BE2C (cell line): ENCODE results near the gene USP32.
A peak's percentile ranks its signal among the peaks of the same experiment; 100 is the strongest.

ENCODE experiments used
- DNase-seq: peaks from one replicate; pipeline ENCODE4 v3.0.0-alpha.2; 2020
- H3K27me3 ChIP-seq: fragments of 250-450 bp; sonication (Bioruptor Pico); 2 replicates; pipeline ENCODE4 v1.5.1; 2020; ENCODE audit warnings: mild to moderate bottlenecking
- H3K36me3 ChIP-seq: fragments of 250-450 bp; sonication (Bioruptor Pico); 2 replicates; pipeline ENCODE4 v1.5.1; 2020; ENCODE audit warnings: mild to moderate bottlenecking
- H3K4me1 ChIP-seq: fragments of 250-450 bp; sonication (Bioruptor Pico); 2 replicates; pipeline ENCODE4 v1.5.1; 2020
- H3K4me3 ChIP-seq: 2 replicates; pipeline ENCODE4 v1.5.1; 2011; ENCODE audit warnings: low read depth, low read length
- H3K9me3 ChIP-seq: fragments of 250-450 bp; sonication (Bioruptor Pico); 2 replicates; pipeline ENCODE4 v1.5.1; 2020
- TF ChIP-seq, protein P1 (sequence below): IDR thresholded peaks from 2 replicates; pipeline ENCODE4 v1.5.1; 2012; ENCODE audit warnings: mild to moderate bottlenecking, low read depth, low read length

The USP32 gene

DNA sequence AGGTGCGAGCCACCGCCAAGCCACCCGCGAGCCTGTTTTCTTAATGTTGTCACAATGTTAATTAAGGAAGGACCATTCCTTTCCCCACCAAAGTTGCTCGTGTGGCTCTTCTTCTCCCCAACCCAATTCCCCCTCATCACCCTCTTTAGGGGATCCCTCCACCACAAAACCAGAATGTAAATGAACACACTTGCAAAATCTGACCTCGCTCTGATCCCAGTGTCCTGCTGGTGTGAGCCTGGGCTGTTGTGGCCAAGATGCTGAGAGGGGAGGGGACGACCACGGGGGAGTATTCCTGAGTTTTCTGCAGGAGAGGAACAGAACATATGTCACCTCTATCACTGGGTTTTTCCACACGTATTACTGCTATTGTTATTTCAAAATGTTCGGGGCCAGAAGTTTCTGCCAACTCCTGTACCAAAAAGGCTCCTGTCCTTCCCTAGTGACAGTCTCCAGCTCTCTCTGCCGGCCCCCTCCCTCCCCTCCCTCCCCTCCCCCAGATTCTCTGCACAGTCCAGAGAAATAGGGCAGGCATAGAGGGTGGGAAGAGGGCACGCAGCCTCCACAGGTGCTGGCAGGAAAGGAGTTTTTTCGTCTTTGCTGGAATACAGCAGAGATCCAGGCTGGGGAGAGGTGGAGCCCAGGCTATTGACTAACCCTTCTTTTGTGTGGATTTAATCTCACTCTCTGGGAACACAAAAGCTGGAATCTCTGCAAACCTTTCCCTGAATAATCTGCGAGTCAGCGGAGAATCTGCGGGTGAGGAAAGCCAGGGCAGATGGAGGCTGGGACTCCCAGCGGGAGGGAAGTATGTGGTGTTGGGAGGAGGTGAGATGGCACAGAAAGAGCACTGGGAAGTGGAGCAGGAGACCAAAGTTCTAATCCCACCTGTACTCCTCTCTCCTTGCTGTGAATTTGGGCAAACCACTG lies 246.7 kb downstream of the USP32 start:
- peaks cover 5% of the 10 kb centered on the region for H3K4me1 ChIP-seq
- no peak overlapping the region for H3K4me3 ChIP-seq
- H3K36me3 ChIP-seq: no peaks in the 10 kb centered on the region
- TF ChIP-seq, protein P1, sequence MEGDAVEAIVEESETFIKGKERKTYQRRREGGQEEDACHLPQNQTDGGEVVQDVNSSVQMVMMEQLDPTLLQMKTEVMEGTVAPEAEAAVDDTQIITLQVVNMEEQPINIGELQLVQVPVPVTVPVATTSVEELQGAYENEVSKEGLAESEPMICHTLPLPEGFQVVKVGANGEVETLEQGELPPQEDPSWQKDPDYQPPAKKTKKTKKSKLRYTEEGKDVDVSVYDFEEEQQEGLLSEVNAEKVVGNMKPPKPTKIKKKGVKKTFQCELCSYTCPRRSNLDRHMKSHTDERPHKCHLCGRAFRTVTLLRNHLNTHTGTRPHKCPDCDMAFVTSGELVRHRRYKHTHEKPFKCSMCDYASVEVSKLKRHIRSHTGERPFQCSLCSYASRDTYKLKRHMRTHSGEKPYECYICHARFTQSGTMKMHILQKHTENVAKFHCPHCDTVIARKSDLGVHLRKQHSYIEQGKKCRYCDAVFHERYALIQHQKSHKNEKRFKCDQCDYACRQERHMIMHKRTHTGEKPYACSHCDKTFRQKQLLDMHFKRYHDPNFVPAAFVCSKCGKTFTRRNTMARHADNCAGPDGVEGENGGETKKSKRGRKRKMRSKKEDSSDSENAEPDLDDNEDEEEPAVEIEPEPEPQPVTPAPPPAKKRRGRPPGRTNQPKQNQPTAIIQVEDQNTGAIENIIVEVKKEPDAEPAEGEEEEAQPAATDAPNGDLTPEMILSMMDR: no peak
- H3K27me3 ChIP-seq: peaks cover 14% of the 10 kb centered on the region
- H3K9me3 ChIP-seq: no peaks in the 10 kb centered on the region
- no peak for DNase-seq

DNA sequence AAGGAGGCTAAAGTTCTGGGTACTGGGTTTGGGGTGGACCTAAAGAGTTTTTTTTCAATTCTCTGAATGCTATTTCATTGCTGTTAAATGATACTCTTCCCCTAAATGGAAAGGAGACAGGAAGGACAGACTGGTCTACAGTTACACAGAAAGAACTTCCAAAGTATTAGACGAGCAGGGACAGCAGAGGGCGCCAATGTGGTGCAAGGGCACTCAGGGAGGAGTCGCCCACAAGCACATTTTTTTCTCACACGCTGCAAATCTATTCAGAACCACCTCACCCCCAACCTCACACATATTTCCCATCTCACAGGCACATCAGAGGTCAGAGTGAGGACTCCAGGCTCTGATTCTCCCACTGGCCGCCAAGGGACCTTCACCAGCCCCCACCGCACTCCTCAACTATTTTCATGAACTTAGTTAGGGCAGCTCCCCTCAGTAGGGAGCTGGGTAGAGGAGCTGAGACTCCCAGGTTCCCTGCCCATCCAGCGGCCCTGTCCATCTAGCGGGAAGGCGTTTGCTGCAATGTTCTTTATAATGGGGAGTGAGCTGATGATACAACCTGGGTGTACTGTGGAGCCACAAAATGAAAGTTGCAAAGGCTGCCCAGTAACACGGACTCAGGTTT lies 248.9 kb downstream of the USP32 start:
- Histone ChIP-seq H3K4me3 (peak overlapping the region; percentile 61), H3K27me3 (no peaks in the 10 kb centered on the region), H3K4me1 (peaks cover 5% of the 10 kb centered on the region), H3K36me3 (no peaks in the 10 kb centered on the region), H3K9me3 (no peaks in the 10 kb centered on the region)
- TF ChIP-seq, protein P1: peak; percentile 91
- DNase-seq: peak; percentile 93

DNA sequence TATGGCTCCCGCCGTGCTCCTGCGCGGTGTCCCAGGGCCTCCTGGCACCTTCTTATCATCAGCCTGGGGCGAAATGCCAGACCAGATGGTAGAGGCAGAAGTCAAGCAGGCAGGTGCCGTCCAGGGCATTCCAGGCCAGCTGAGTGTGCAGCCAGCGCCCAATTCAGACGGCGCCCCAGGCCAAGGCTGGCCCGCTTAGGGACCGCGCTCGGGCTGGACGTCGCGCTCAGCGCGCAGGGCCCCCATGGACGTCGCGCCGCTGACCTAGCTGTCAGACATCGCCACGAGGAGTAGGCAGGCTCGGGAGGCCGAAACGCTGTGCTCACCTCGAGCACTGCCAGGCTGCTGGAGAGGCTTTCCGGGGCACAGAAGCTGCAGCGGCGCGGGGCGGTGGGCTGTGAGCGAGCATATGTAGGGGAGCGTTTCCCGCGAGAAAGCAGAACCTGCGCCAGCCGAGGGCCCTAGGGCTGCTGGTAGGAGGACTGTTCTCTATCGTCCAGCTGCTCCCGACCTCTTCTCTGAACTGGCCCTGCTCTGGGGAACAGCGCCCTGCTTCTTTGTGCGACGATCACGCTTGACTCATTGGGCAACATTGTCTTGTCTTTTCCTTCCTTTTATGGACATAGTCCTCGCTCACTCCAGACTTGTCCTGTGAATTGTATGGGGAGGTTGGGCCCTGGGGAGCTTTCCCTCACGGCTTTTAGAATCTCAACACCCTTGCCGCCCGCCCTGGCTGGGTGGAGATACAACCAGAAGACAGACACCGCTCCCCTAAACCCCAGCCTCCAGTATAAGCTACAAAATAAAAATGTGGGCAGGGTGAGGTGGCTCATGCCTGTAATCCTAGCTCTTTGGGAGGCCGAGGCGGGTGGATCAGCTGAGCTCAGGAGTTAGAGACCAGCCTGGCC lies 250.6 kb downstream of the USP32 start:
- H3K27me3 ChIP-seq: no peaks in the 10 kb centered on the region
- peak; percentile 56 for DNase-seq

DNA sequence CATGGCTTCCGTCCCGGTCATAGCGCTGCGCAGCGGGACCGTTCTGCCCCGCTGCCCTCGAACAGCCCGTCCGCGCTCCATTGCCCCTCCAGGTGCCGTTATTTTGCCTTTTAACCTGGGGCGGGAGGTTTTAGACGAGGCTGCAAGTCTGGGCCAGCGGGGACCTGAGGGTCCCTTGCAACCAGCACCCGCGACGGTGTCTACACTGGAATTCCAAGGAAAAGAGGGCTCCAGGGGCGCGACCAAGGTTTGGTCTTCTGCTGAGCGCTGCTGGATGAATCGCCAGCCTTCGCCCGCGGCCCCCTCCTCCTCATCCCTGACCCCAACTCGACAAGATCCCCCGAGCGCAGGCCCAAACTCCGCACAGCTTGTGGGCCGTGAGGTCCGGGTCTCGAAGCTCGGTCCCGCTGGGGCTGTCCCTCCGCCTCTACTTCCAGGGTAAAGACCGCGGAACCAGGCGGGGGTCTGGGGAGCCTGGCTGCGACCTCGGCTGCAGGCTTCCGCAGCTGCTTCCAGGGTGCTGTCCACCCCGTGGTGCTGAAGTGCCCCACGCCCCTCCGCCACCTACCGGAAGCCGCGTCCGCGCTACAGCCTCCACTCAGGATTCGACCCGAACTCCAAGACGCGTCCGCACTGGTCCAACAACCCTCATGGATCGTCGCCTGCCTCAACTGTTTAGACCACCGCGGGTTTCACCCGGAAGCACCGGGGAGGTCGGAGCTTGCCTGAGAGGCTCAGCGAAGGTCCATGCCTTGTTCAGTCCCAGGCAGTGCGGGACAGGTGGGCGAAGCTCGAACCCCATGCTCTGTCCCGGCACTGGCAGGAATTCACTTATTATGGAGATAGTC lies 252.3 kb downstream of the USP32 start:
- peak; percentile 11 for DNase-seq
- TF ChIP-seq, protein P1: no peak
- no peaks in the 10 kb centered on the region for H3K27me3 ChIP-seq

More for the DNA sequence above, 250.6 kb downstream of the USP32 start:
- Histone ChIP-seq H3K4me3 (no peak overlapping the region), H3K9me3 (no peaks in the 10 kb centered on the region), H3K36me3 (no peaks in the 10 kb centered on the region), H3K4me1 (peaks cover 5% of the 10 kb centered on the region)
- TF ChIP-seq, protein P1: no peak

DNA sequence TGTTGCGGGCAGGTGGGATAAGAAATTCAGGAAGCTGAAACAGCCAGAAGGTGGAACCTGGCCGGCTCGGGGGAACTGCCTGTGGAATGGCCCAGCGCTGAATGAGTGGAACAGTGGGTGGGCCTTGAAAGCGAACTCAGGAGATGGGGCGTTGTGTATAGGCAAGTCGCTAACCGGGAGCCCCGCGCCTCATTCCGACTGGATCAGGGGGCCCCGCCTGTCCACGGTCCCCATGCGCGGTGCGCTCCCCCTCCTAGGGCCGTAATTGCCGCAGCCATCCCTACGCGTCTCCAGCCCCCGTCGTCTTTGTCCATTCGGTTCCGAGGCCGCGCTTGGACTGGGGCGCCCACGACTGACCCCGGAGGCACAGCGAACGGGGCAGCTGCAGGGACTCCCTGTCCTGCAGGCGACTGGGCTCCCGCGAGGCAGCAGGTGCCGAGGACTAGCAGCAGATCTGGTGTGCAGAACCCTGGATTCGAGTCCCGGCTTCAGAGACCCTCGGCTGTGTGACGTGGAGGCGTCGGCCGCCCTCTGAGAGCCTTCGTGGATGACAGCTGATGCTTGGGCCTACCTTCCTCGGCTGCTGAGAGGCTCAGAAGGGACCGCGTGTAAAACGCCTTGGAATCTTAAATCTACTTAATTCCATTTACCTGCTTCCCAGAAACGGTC lies 253.0 kb downstream of the USP32 start:
- Histone ChIP-seq H3K9me3 (no peaks in the 10 kb centered on the region), H3K4me1 (peaks cover 5% of the 10 kb centered on the region), H3K36me3 (no peaks in the 10 kb centered on the region), H3K27me3 (no peaks in the 10 kb centered on the region), H3K4me3 (no peak overlapping the region)
- TF ChIP-seq, protein P1: no peak
- peak; percentile 5 for DNase-seq

More for the DNA sequence above, 252.3 kb downstream of the USP32 start:
- H3K4me3 ChIP-seq: no peak overlapping the region
- no peaks in the 10 kb centered on the region for H3K9me3 ChIP-seq
- H3K36me3 ChIP-seq: no peaks in the 10 kb centered on the region
- H3K4me1 ChIP-seq: peaks cover 5% of the 10 kb centered on the region
